GM12864 (cell line): Measurements from ENCODE around the gene LMNTD1.
"Not testable (repeated sequence)": the region's sequence is repeated elsewhere in the genome, so short reads cannot be mapped to it uniquely, and the experiment has no call there.

Experiments
- DNase-seq: peaks from one replicate; pipeline ENCODE4 v3.0.0-alpha.2; 2011; ENCODE audit warnings: low read depth
- H3K4me3 ChIP-seq: 2 replicates; pipeline ENCODE4 v1.5.1; 2011; ENCODE audit warnings: mild to moderate bottlenecking, low read depth, low read length, control low read depth
- CTCF ChIP-seq: IDR thresholded peaks from 2 replicates; pipeline ENCODE4 v1.5.1; 2011; ENCODE audit warnings: low read depth, mild to moderate bottlenecking, moderate library complexity, low read length, control low read depth, inconsistent platforms; ENCODE audit errors: missing control alignments

LMNTD1 gene

GRCh38 chr12:25494926-25495325, 58.2 kb downstream of the LMNTD1 start:
- TF ChIP-seq CTCF: no peak

GRCh38 chr12:25493682-25494081, 59.4 kb downstream of the LMNTD1 start:
- no peak for TF ChIP-seq CTCF

More at GRCh38 chr12:25494926-25495325, 58.2 kb downstream of the LMNTD1 start:
- no peak for DNase-seq
- no peak overlapping the region for H3K4me3 ChIP-seq

GRCh38 chr12:25491396-25492325, 61.4 kb downstream of the LMNTD1 start:
- DNase-seq: no peak
- H3K4me3 ChIP-seq: no peak overlapping the region
- no peak for TF ChIP-seq CTCF

More at GRCh38 chr12:25493682-25494081, 59.4 kb downstream of the LMNTD1 start:
- H3K4me3 ChIP-seq: no peak overlapping the region
- DNase-seq: no peak

- H3K4me3 ChIP-seq, DNase-seq: not testable (repeated sequence)
These were observed 63.9 kb downstream of the LMNTD1 start for GRCh38 chr12:25488956-25489870.

GRCh38 chr12:25482625-25483024, 70.5 kb downstream of the LMNTD1 start:
- H3K4me3 ChIP-seq: no peak overlapping the region
- no peak for DNase-seq
- no peak for TF ChIP-seq CTCF

GRCh38 chr12:25480145-25480544, 72.9 kb downstream of the LMNTD1 start:
- no peak for DNase-seq
- no peak overlapping the region for H3K4me3 ChIP-seq
- no peak for TF ChIP-seq CTCF

GRCh38 chr12:25477217-25477616, 75.9 kb downstream of the LMNTD1 start:
- no peak for DNase-seq
- no peak for TF ChIP-seq CTCF
- no peak overlapping the region for H3K4me3 ChIP-seq
